ENCODE measurements around the gene ATG2B. TPM values are rescaled to one million over a fixed set of nuclear protein-coding genes. Genes with fewer than 3 reads are reported as not detected.

Gene ATG2B
- total RNA-seq, 2 donors from 2014 or later, result 24.5 to 43.3 TPM

GRCh38 chr14:96398921-96399320 lies 35.8 kb upstream of the ATG2B start:
- no peak for DNase-seq (ENCODE audit: low spot score)
- Histone ChIP-seq H3K36me3 (no peaks in the 10 kb centered on the region), H3K4me1 (replicated peaks) (no peaks in the 10 kb centered on the region), H3K4me3 (no peak overlapping the region), H3K27ac (no peak overlapping the region), H3K9me3 (no peaks in the 10 kb centered on the region), H3K27me3 (replicated peaks; ENCODE audit: insufficient read depth) (no peaks in the 10 kb centered on the region)
- 76% methylated on average over 5 of the region's 5 CpGs for WGBS
- intact Hi-C loops (cut with DNase I), result no loop called here
- TF ChIP-seq CTCF (IDR thresholded peaks at IDR 0.05) (no peak), POLR2AphosphoS5 (IDR thresholded peaks at IDR 0.05) (no peak), POLR2A (IDR thresholded peaks at IDR 0.05) (no peak)

- H3K36me3 ChIP-seq, result no peaks in the 10 kb centered on the region
- intact Hi-C loops (cut with DNase I), result no loop called here
- TF ChIP-seq POLR2AphosphoS5 (IDR thresholded peaks at IDR 0.05), result no peak
- TF ChIP-seq CTCF (IDR thresholded peaks at IDR 0.05), result no peak
- TF ChIP-seq POLR2A (IDR thresholded peaks at IDR 0.05), result no peak
- no peak overlapping the region for H3K4me3 ChIP-seq
- no peaks in the 10 kb centered on the region for H3K9me3 ChIP-seq
- DNase-seq (ENCODE audit: low spot score), result no peak
- WGBS, result 88% methylated on average over 8 of the region's 8 CpGs
- H3K27ac ChIP-seq, result no peak overlapping the region
- no peaks in the 10 kb centered on the region for H3K4me1 ChIP-seq (replicated peaks)
- no peaks in the 10 kb centered on the region for H3K27me3 ChIP-seq (replicated peaks; ENCODE audit: insufficient read depth)
Measured at GRCh38 chr14:96398432-96398831, 35.3 kb upstream of the ATG2B start.

GRCh38 chr14:96394047-96394815 lies 31.1 kb upstream of the ATG2B start:
- no peaks in the 10 kb centered on the region for H3K36me3 ChIP-seq
- 91% methylated on average over 7 of the region's 7 CpGs for WGBS
- H3K27me3 ChIP-seq (replicated peaks; ENCODE audit: insufficient read depth), result no peaks in the 10 kb centered on the region
- no peak overlapping the region for H3K4me3 ChIP-seq
- no peak overlapping the region for H3K27ac ChIP-seq
- no peaks in the 10 kb centered on the region for H3K4me1 ChIP-seq (replicated peaks)
- intact Hi-C loops (cut with DNase I), result no loop called here
- DNase-seq (ENCODE audit: low spot score), result no peak
- H3K9me3 ChIP-seq, result no peaks in the 10 kb centered on the region
- no peak for TF ChIP-seq CTCF (IDR thresholded peaks at IDR 0.05)
- no peak for TF ChIP-seq POLR2A (IDR thresholded peaks at IDR 0.05)
- no peak for TF ChIP-seq POLR2AphosphoS5 (IDR thresholded peaks at IDR 0.05)

GRCh38 chr14:96393071-96393691 lies 30.0 kb upstream of the ATG2B start:
- no peak for DNase-seq (ENCODE audit: low spot score)
- intact Hi-C loops (cut with DNase I), result no loop called here
- H3K27me3 ChIP-seq (replicated peaks; ENCODE audit: insufficient read depth), result no peaks in the 10 kb centered on the region
- no peak overlapping the region for H3K27ac ChIP-seq
- H3K4me3 ChIP-seq, result no peak overlapping the region
- WGBS, result 90% methylated on average over 5 of the region's 5 CpGs
- no peaks in the 10 kb centered on the region for H3K9me3 ChIP-seq
- no peaks in the 10 kb centered on the region for H3K36me3 ChIP-seq
- TF ChIP-seq POLR2AphosphoS5 (IDR thresholded peaks at IDR 0.05), result no peak
- TF ChIP-seq POLR2A (IDR thresholded peaks at IDR 0.05), result no peak
- no peak for TF ChIP-seq CTCF (IDR thresholded peaks at IDR 0.05)
- H3K4me1 ChIP-seq (replicated peaks), result no peaks in the 10 kb centered on the region

Measured in prostate gland (tissue), 2 donors.